HepG2 (cell line): ENCODE results near the gene RREB1. TPM values are rescaled to one million over a fixed set of nuclear protein-coding genes. Genes with fewer than 3 reads are reported as not detected.

Source experiments
- ATAC-seq: fragments of 200-7000 bp; cut with Tn5 transposase; 3 replicates; pipeline ENCODE4 v1.9.1; 2020; ENCODE audit warnings: mild to moderate bottlenecking, moderate library complexity
- BruUV-seq: library from RNA; stranded (reverse); fragments of 400-500 nt; replicated peaks from 2 replicates; lab custom pipeline; 2021; lab: Mats Ljungman, UMichigan
- CTCF ChIA-PET: fragments of 300-600 bp; formaldehyde crosslinking; extraction: SDS; loops from one replicate; lab custom pipeline; 2021; ENCODE audit warnings: low total read pairs, inconsistent platforms, low intra/inter-chr PET ratio; lab: Yijun Ruan, JAX
- POLR2A ChIA-PET: fragments of 350-600 bp; sonication (Branson Sonifier 250); formaldehyde crosslinking; loops from one replicate; lab custom pipeline; 2020; ENCODE audit warnings: antibody characterized with exemption, inconsistent platforms; lab: Yijun Ruan, JAX
- DNase-seq: peaks from one replicate; pipeline ENCODE4 v3.0.0-alpha.2; 2015; ENCODE audit warnings: low spot score
- FAIRE-seq: peaks from 3 replicates; lab custom pipeline; 2011; peaks lifted over from hg19 to GRCh38; lab: Jason Lieb, UNC
- H2AFZ ChIP-seq: one replicate; pipeline ENCODE4 v1.6.1; 2011; ENCODE audit warnings: low read length, inconsistent platforms
- H3K27ac ChIP-seq: fragments of 300-600 bp; 3 replicates; pipeline ENCODE4 v1.8.0; 2011; ENCODE audit warnings: mixed run types, mild to moderate bottlenecking, mixed read lengths, low read length, inconsistent platforms; ENCODE audit not compliant: insufficient read depth; ENCODE audit errors: extremely low read length
- H3K27me3 ChIP-seq, 2 experiments: fragments of 200-600 bp in 1 of 2; 2 replicates in 1 of 2; 3 replicates in 1 of 2; pipeline versions ENCODE4 v1.6.0 to v1.8.0; 2011; ENCODE audit warnings: low read length in 2 of 2, mild to moderate bottlenecking in 2 of 2, moderate library complexity in 2 of 2, inconsistent platforms in 1 of 2; ENCODE audit not compliant: insufficient read depth in 2 of 2, control insufficient read depth in 1 of 2
- H3K36me3 ChIP-seq, 2 experiments: fragments of 200-600 bp in 1 of 2; replicated peaks in 1 of 2; 2 replicates in 1 of 2; 3 replicates in 1 of 2; pipeline versions ENCODE4 v1.5.1 to v1.8.0; 2011; ENCODE audit warnings: low read length in 2 of 2, inconsistent platforms in 1 of 2; ENCODE audit not compliant: insufficient read depth in 2 of 2, control insufficient read depth in 1 of 2
- H3K4me1 ChIP-seq: 2 replicates; pipeline ENCODE4 v1.5.1; 2012; ENCODE audit warnings: low read length, inconsistent platforms; ENCODE audit not compliant: insufficient read depth
- H3K4me2 ChIP-seq: 2 replicates; pipeline ENCODE4 v1.6.0; 2011; ENCODE audit warnings: low read depth, low read length, inconsistent platforms
- H3K4me3 ChIP-seq, 3 experiments: fragments of 200-600 bp in 1 of 3; sonication (generic), shearing (Covaris generic) in 1 of 3; replicated peaks in 1 of 3; 2 replicates each; pipeline ENCODE4 v1.5.1; 2011 to 2016; ENCODE audit warnings: low read length in 3 of 3, inconsistent platforms in 2 of 3, low read depth in 2 of 3, mild to moderate bottlenecking in 2 of 3, control low read depth in 1 of 3, mixed read lengths in 1 of 3; ENCODE audit not compliant: insufficient read depth in 1 of 3
- H3K79me2 ChIP-seq: one replicate; pipeline ENCODE4 v1.6.1; 2011; ENCODE audit warnings: low read length, inconsistent platforms; ENCODE audit not compliant: insufficient read depth
- H3K9ac ChIP-seq: 2 replicates; pipeline ENCODE4 v1.6.0; 2011; ENCODE audit warnings: mild to moderate bottlenecking, low read depth, low read length, inconsistent platforms; ENCODE audit not compliant: insufficient read depth
- H3K9me3 ChIP-seq: 2 replicates; pipeline ENCODE4 v1.5.1; 2012; ENCODE audit warnings: mild to moderate bottlenecking, low read length
- H4K20me1 ChIP-seq: 2 replicates; pipeline ENCODE4 v1.6.0; 2011; ENCODE audit warnings: inconsistent platforms, mild to moderate bottlenecking, low read length, moderate library complexity; ENCODE audit not compliant: insufficient read depth
- FOXP4 ChIP-seq: sonication (generic); formaldehyde crosslinking; IDR thresholded peaks from 2 replicates; pipeline ENCODE4 v1.4.0; 2020; ENCODE audit warnings: missing genetic modification reagents
- HMGXB4 ChIP-seq, 2 experiments: sonication (generic) in 1 of 2; formaldehyde crosslinking in 1 of 2; IDR thresholded peaks; 2 replicates each; pipeline versions ENCODE4 v1.4.0 to v1.6.1; 2018 to 2020; ENCODE audit warnings: missing genetic modification reagents in 2 of 2, borderline replicate concordance in 1 of 2, low read depth in 1 of 2, mild to moderate bottlenecking in 1 of 2, missing biosample characterization in 1 of 2
- ZMYM4 ChIP-seq: sonication (generic); formaldehyde crosslinking; IDR thresholded peaks from 2 replicates; pipeline ENCODE4 v1.8.1; 2023; ENCODE audit warnings: mild to moderate bottlenecking, missing genetic modification reagents
- ZNF317 ChIP-seq: sonication (generic); formaldehyde crosslinking; IDR thresholded peaks from 2 replicates; pipeline ENCODE4 v1.5.0; 2020; ENCODE audit warnings: mild to moderate bottlenecking, missing genetic modification reagents
- ZNF354B ChIP-seq: sonication (generic); formaldehyde crosslinking; IDR thresholded peaks from 2 replicates; pipeline ENCODE4 v1.8.0; 2022; ENCODE audit warnings: mild to moderate bottlenecking, missing genetic modification reagents
- ZNF451 ChIP-seq: sonication (generic); formaldehyde crosslinking; IDR thresholded peaks from 2 replicates; pipeline ENCODE4 v1.5.0; 2020; ENCODE audit warnings: mild to moderate bottlenecking, missing genetic modification reagents
- ZNF556 ChIP-seq: sonication (generic); formaldehyde crosslinking; IDR thresholded peaks from 2 replicates; pipeline ENCODE4 v1.4.0; 2020; ENCODE audit warnings: mild to moderate bottlenecking, missing genetic modification reagents, borderline replicate concordance
- WGBS: methylation state at CpG from one replicate; pipeline ENCODE4 v1.1.6; 2017; ENCODE audit warnings: low lambda C conversion rate; 5-methylcytosine and 5-hydroxymethylcytosine counted together
- in situ Hi-C: cut with HindIII; loops from 2 replicates; pipeline ENCODE4 v1.10.0; 2017; ENCODE audit warnings: low pct_unique_long_range_greater_than_20kb; ENCODE audit not compliant: extremely low pct_ligation_motif_present
- intact Hi-C: fragments of 100-400 bp; cut with micrococcal nuclease; formaldehyde crosslinking; loops from one replicate; pipeline ENCODE4 v1.10.0; 2022; ENCODE audit not compliant: unreplicated experiment
- polyA plus RNA-seq, 8 experiments: library from polyadenylated mRNA; depleted of rRNA in 3 of 8; stranded (reverse) in 7 of 8; unstranded in 1 of 8; fragments of >200 nt; fragmentation: Illumina TruSeq in 4 of 8; extraction: Trizol in 4 of 8; gene quantifications; 2 replicates each; pipeline versions ENCODE4 v1.2.1 to v1.2.3, GENCODE V29; 2011 to 2016; ENCODE audit warnings: low read depth in 4 of 8, missing spikeins in 1 of 8, mixed read lengths in 1 of 8; ENCODE audit not compliant: insufficient read depth in 1 of 8
- total RNA-seq, 5 experiments: library from RNA; depleted of rRNA; stranded (reverse); fragments of >200 nt; fragmentation: Illumina TruSeq; extraction: Trizol; gene quantifications; 2 replicates each; pipeline ENCODE4 v1.2.3, GENCODE V29; 2016; ENCODE audit warnings: low read depth in 1 of 5
- TF ChIP-seq, protein P1 (sequence below): sonication (generic); formaldehyde crosslinking; IDR thresholded peaks from 2 replicates; pipeline ENCODE4 v1.4.0; 2020; ENCODE audit warnings: low read depth, mild to moderate bottlenecking, missing genetic modification reagents
- TF ChIP-seq, protein P2 (sequence below): sonication (generic); formaldehyde crosslinking; IDR thresholded peaks from 2 replicates; pipeline ENCODE4 v1.9.0; 2021; ENCODE audit warnings: mild to moderate bottlenecking, missing genetic modification reagents

RREB1 gene
- total and polyA plus RNA-seq, 2 of the 13 experiments (the other 11 are each of a cell fraction or from before 2014, with no cell fraction given), result 6.1 to 23.2 TPM

DNA sequence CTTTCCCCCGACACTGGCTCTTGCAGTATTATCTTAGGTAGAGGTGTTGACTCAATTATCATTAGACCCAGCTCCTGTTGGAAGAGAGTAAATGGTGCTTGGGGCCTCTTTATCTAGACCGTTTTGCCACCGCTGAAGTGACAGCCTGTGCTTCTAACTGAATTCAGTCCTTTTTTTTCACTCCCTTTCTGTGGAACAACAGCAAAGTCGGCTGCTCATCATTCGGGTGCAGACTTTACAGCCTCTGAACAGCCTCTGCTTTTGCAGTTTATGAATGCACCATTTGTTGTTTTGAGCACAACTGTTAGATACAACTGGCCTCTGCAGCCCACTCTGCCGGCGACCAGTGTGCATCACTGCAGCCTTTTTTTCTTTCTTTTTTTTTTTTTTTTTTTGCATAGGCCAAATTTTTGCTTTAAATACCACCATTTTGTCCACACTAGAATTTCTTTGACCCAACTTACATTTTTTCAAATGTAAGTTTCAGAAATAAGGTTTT, 35.8 kb downstream of the RREB1 start:
- POLR2A ChIA-PET, result interaction anchor here (0.8 to 2.7 kb wide), 4 partner anchors 12 to 36 kb away, joined by 3 to 10 read pairs (median 3); partner anchors contain the start of gene RREB1
- in situ Hi-C loops (no loop called here), intact Hi-C loops (no loop called here)
- no peak for FAIRE-seq
- peak; percentile 28 for ATAC-seq
- Histone ChIP-seq H3K79me2 (peaks cover 93% of the 10 kb centered on the region), H3K9me3 (no peaks in the 10 kb centered on the region), H3K36me3 (no peaks in the 10 kb centered on the region; a peak in 1 of 5 replicates), H4K20me1 (peaks cover 4% of the 10 kb centered on the region; the same call in 1 of the 2 replicates), H2AFZ (no peak overlapping the region), H3K27me3 (no peaks in the 10 kb centered on the region), H3K9ac (no peak overlapping the region; the same call in 1 of the 2 replicates), H3K4me1 (peaks cover 98% of the 10 kb centered on the region), H3K4me3 (peak overlapping the region in 1 of 3 experiments; percentile 3; a peak in 1 of 6 replicates), H3K27ac (peak overlapping the region; percentile 66), H3K4me2 (peak overlapping the region; percentile 61)
- WGBS, result 31% methylated on average over 7 of the region's 7 CpGs
- no TSS peak for BruUV-seq
- DNase-seq, result peak; percentile 66
- CTCF ChIA-PET, result no interaction called here
- TF ChIP-seq HMGXB4 (CRISPR knock-in tag; IDR thresholded peaks at IDR 0.05; ENCODE audit: borderline replicate concordance in 1 of 2, low read depth in 1 of 2) (0 out of 4 replicates have a peak, but pooled peaks of 1 of the 2 experiments have one; percentile 18), ZNF317 (peak; percentile 97), ZNF556 (CRISPR knock-in tag) (no peak), ZNF354B (CRISPR knock-in tag) (no peak), FOXP4 (CRISPR knock-in tag) (peak; percentile 15; the same call in 1 of the 2 replicates), ZNF451 (CRISPR knock-in tag) (no peak), ZMYM4 (CRISPR knock-in tag) (0 out of 2 replicates have a peak, but pooled peaks have one; percentile 40)
- TF ChIP-seq, protein P1, sequence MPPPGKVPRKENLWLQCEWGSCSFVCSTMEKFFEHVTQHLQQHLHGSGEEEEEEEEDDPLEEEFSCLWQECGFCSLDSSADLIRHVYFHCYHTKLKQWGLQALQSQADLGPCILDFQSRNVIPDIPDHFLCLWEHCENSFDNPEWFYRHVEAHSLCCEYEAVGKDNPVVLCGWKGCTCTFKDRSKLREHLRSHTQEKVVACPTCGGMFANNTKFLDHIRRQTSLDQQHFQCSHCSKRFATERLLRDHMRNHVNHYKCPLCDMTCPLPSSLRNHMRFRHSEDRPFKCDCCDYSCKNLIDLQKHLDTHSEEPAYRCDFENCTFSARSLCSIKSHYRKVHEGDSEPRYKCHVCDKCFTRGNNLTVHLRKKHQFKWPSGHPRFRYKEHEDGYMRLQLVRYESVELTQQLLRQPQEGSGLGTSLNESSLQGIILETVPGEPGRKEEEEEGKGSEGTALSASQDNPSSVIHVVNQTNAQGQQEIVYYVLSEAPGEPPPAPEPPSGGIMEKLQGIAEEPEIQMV (CRISPR knock-in tag), result no peak
- TF ChIP-seq, protein P2, sequence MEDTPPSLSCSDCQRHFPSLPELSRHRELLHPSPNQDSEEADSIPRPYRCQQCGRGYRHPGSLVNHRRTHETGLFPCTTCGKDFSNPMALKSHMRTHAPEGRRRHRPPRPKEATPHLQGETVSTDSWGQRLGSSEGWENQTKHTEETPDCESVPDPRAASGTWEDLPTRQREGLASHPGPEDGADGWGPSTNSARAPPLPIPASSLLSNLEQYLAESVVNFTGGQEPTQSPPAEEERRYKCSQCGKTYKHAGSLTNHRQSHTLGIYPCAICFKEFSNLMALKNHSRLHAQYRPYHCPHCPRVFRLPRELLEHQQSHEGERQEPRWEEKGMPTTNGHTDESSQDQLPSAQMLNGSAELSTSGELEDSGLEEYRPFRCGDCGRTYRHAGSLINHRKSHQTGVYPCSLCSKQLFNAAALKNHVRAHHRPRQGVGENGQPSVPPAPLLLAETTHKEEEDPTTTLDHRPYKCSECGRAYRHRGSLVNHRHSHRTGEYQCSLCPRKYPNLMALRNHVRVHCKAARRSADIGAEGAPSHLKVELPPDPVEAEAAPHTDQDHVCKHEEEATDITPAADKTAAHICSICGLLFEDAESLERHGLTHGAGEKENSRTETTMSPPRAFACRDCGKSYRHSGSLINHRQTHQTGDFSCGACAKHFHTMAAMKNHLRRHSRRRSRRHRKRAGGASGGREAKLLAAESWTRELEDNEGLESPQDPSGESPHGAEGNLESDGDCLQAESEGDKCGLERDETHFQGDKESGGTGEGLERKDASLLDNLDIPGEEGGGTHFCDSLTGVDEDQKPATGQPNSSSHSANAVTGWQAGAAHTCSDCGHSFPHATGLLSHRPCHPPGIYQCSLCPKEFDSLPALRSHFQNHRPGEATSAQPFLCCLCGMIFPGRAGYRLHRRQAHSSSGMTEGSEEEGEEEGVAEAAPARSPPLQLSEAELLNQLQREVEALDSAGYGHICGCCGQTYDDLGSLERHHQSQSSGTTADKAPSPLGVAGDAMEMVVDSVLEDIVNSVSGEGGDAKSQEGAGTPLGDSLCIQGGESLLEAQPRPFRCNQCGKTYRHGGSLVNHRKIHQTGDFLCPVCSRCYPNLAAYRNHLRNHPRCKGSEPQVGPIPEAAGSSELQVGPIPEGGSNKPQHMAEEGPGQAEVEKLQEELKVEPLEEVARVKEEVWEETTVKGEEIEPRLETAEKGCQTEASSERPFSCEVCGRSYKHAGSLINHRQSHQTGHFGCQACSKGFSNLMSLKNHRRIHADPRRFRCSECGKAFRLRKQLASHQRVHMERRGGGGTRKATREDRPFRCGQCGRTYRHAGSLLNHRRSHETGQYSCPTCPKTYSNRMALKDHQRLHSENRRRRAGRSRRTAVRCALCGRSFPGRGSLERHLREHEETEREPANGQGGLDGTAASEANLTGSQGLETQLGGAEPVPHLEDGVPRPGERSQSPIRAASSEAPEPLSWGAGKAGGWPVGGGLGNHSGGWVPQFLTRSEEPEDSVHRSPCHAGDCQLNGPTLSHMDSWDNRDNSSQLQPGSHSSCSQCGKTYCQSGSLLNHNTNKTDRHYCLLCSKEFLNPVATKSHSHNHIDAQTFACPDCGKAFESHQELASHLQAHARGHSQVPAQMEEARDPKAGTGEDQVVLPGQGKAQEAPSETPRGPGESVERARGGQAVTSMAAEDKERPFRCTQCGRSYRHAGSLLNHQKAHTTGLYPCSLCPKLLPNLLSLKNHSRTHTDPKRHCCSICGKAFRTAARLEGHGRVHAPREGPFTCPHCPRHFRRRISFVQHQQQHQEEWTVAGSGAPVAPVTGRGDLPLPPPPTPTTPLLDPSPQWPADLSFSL, result 0 out of 2 replicates have a peak, but pooled peaks have one; percentile 56
